ENCODE results near the gene ERCC6L. TPM values are rescaled to one million over a fixed set of nuclear protein-coding genes. Genes with fewer than 3 reads are reported as not detected.
"Not testable (repeated sequence)": the region's sequence is repeated elsewhere in the genome, so short reads cannot be mapped to it uniquely, and the experiment has no call there.

The ERCC6L gene
- total RNA-seq, 1 donor from 2014 or later = 2.4 TPM

- peak; percentile 73 for DNase-seq
These were observed 6.7 kb upstream of the ERCC6L start for GRCh38 chrX:72245461-72246089.

GRCh38 chrX:72243472-72243871 lies 4.6 kb upstream of the ERCC6L start:
- peak; percentile 66 for DNase-seq

GRCh38 chrX:72240976-72241375 lies 2.1 kb upstream of the ERCC6L start:
- no peak for DNase-seq

- DNase-seq = no peak
These were observed 644 bp downstream of the ERCC6L start for GRCh38 chrX:72238183-72238582.

- no peak for DNase-seq
These were observed 2.0 kb downstream of the ERCC6L start for GRCh38 chrX:72236841-72237240.

GRCh38 chrX:72230290-72230689 lies 8.5 kb downstream of the ERCC6L start:
- DNase-seq = no peak

GRCh38 chrX:72220375-72220774 lies 18.5 kb downstream of the ERCC6L start:
- not testable (repeated sequence) for DNase-seq

- peak; percentile 1 for DNase-seq
These were observed 21.9 kb downstream of the ERCC6L start for GRCh38 chrX:72216973-72217372.

GRCh38 chrX:72208126-72208800 lies 30.6 kb downstream of the ERCC6L start:
- DNase-seq = no peak

- DNase-seq = no peak
These were observed 31.5 kb downstream of the ERCC6L start for GRCh38 chrX:72207366-72207765.

GRCh38 chrX:72205706-72206105 lies 33.1 kb downstream of the ERCC6L start:
- no peak for DNase-seq

GRCh38 chrX:72203421-72203820 lies 35.4 kb downstream of the ERCC6L start:
- DNase-seq = no peak

- peak; percentile 2 for DNase-seq
These were observed 35.9 kb downstream of the ERCC6L start for GRCh38 chrX:72202792-72203401.

- peak; percentile 74 for DNase-seq
These were observed 36.8 kb downstream of the ERCC6L start for GRCh38 chrX:72201836-72202536.

GRCh38 chrX:72182924-72183323 lies 55.9 kb downstream of the ERCC6L start:
- DNase-seq = no peak

- DNase-seq = peak; percentile 96
These were observed 57.4 kb downstream of the ERCC6L start, which contains the start of gene PIN4 for GRCh38 chrX:72181178-72182125. TSS of gene PIN4 (plus strand) at chrX:72181757. CDS start at chrX:72181786, 29 bp downstream.

- no peak for DNase-seq
These were observed 58.3 kb downstream of the ERCC6L start for GRCh38 chrX:72180539-72180938.

- peak; percentile 6 for DNase-seq
These were observed 61.8 kb downstream of the ERCC6L start for GRCh38 chrX:72176981-72177380.

- DNase-seq = not testable (repeated sequence)
These were observed 62.5 kb downstream of the ERCC6L start for GRCh38 chrX:72176289-72176688.

GRCh38 chrX:72169008-72169728 lies 69.7 kb downstream of the ERCC6L start:
- DNase-seq = peak; percentile 46

- no peak for DNase-seq
These were observed 73.3 kb downstream of the ERCC6L start for GRCh38 chrX:72165551-72165950.

All from dermis blood vessel endothelial cell (primary cell).